GM12865 (cell line): ENCODE results near the gene BMPR2.

ENCODE experiments used
- DNase-seq: peaks from one replicate; pipeline ENCODE4 v3.0.0; 2010; ENCODE audit warnings: low read depth
- H3K4me3 ChIP-seq: 2 replicates; pipeline ENCODE4 v1.5.1; 2011; ENCODE audit warnings: mild to moderate bottlenecking, low read depth, low read length, control low read depth
- TF ChIP-seq, protein P1 (sequence below): IDR thresholded peaks from 2 replicates; pipeline ENCODE4 v1.5.1; 2011; ENCODE audit warnings: low read length, control low read depth, low read depth, inconsistent platforms; ENCODE audit not compliant: insufficient read depth; ENCODE audit errors: missing control alignments

Gene BMPR2

DNA sequence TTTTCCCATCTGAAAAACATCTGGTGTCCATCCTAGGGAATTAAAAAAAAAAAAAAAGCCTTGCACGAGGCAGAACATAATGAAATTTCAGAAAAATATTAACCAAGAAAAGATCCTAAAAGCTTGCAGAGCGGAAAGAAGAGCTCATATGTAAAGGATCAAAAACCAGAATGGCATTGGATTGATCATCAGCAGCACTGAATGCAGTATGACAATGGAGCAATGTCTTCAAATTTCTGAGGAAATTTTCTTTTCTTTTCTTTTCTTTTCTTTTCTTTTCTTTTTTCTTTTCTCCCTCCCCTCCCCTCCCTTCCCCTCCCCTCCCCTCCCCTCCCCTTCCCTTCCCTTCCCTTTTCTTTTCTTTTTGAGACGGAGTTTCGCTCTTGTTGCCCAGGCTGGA is 237.4 kb downstream of the BMPR2 start:
- no peak overlapping the region for H3K4me3 ChIP-seq
- DNase-seq, result no peak
- TF ChIP-seq, protein P1, sequence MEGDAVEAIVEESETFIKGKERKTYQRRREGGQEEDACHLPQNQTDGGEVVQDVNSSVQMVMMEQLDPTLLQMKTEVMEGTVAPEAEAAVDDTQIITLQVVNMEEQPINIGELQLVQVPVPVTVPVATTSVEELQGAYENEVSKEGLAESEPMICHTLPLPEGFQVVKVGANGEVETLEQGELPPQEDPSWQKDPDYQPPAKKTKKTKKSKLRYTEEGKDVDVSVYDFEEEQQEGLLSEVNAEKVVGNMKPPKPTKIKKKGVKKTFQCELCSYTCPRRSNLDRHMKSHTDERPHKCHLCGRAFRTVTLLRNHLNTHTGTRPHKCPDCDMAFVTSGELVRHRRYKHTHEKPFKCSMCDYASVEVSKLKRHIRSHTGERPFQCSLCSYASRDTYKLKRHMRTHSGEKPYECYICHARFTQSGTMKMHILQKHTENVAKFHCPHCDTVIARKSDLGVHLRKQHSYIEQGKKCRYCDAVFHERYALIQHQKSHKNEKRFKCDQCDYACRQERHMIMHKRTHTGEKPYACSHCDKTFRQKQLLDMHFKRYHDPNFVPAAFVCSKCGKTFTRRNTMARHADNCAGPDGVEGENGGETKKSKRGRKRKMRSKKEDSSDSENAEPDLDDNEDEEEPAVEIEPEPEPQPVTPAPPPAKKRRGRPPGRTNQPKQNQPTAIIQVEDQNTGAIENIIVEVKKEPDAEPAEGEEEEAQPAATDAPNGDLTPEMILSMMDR, result no peak
